SK-N-SH treated with all-trans-retinoic acid at 6 μM for 48 hours (cell line): ENCODE data around the gene USP6NL.

Experiments used
- ATAC-seq: fragments of 200-7000 bp; cut with Tn5 transposase; 3 replicates; pipeline ENCODE4 v1.9.1; 2020; ENCODE audit warnings: mild to moderate bottlenecking, moderate library complexity
- ARNTL ChIP-seq: fragments of 450-650 bp; formaldehyde crosslinking; IDR thresholded peaks from 2 replicates; pipeline ENCODE4 v1.5.0; 2020; ENCODE audit warnings: low read depth, mild to moderate bottlenecking, moderate library complexity, borderline replicate concordance
- BACH2 ChIP-seq: fragments of 250-450 bp; sonication (Bioruptor Pico); IDR thresholded peaks from 2 replicates; pipeline ENCODE4 v1.9.0; 2021; ENCODE audit warnings: mild to moderate bottlenecking, borderline replicate concordance
- CREB5 ChIP-seq: fragments of 250-450 bp; sonication (Bioruptor Pico); IDR thresholded peaks from 2 replicates; pipeline ENCODE4 v1.5.1; 2020; ENCODE audit warnings: low read depth, mild to moderate bottlenecking, moderate library complexity
- CSDC2 ChIP-seq: fragments of 250-450 bp; sonication (Bioruptor Pico); IDR thresholded peaks from 2 replicates; pipeline ENCODE4 v1.5.0; 2020; ENCODE audit warnings: mild to moderate bottlenecking, moderate library complexity
- CSRNP3 ChIP-seq: fragments of 250-450 bp; sonication (Bioruptor Pico); IDR thresholded peaks from 2 replicates; pipeline ENCODE4 v1.5.1; 2021; ENCODE audit warnings: mild to moderate bottlenecking, moderate library complexity
- ESRRG ChIP-seq: fragments of 250-450 bp; sonication (Bioruptor Pico); IDR thresholded peaks from 2 replicates; pipeline ENCODE4 v1.6.1; 2021; ENCODE audit warnings: mild to moderate bottlenecking
- GLIS3 ChIP-seq: fragments of 250-450 bp; sonication (Bioruptor Pico); IDR thresholded peaks from 2 replicates; pipeline ENCODE4 v1.5.0; 2020; ENCODE audit warnings: mild to moderate bottlenecking, moderate library complexity
- ISL1 ChIP-seq: fragments of 250-450 bp; sonication (Bioruptor Pico); IDR thresholded peaks from 2 replicates; pipeline ENCODE4 v2.1.2; 2022; ENCODE audit warnings: mild to moderate bottlenecking, moderate library complexity
- OSR1 ChIP-seq: fragments of 250-450 bp; sonication (Bioruptor Pico); IDR thresholded peaks from 2 replicates; pipeline ENCODE4 v1.8.0; 2022; ENCODE audit warnings: moderate library complexity, mild to moderate bottlenecking, inconsistent platforms
- PATZ1 ChIP-seq: fragments of 250-450 bp; sonication (Bioruptor Pico); IDR thresholded peaks from 2 replicates; pipeline ENCODE4 v1.8.0; 2020; ENCODE audit warnings: mild to moderate bottlenecking, moderate library complexity, borderline replicate concordance
- POU6F1 ChIP-seq: fragments of 250-450 bp; sonication (Bioruptor Pico); IDR thresholded peaks from 2 replicates; pipeline ENCODE4 v1.8.0; 2021; ENCODE audit warnings: low read depth, mild to moderate bottlenecking, moderate library complexity, borderline replicate concordance
- PPARA ChIP-seq: fragments of 250-450 bp; sonication (Bioruptor Pico); IDR thresholded peaks from 2 replicates; pipeline ENCODE4 v1.5.0; 2020; ENCODE audit warnings: mild to moderate bottlenecking, borderline replicate concordance
- RARB ChIP-seq: fragments of 250-450 bp; sonication (Bioruptor Pico); IDR thresholded peaks from 2 replicates; pipeline ENCODE4 v1.8.0; 2021; ENCODE audit warnings: mild to moderate bottlenecking, moderate library complexity
- SNAI2 ChIP-seq: fragments of 250-450 bp; sonication (Bioruptor Pico); IDR thresholded peaks from 2 replicates; pipeline ENCODE4 v1.5.0; 2020; ENCODE audit warnings: mild to moderate bottlenecking, moderate library complexity
- TOX ChIP-seq: fragments of 250-450 bp; sonication (Bioruptor Pico); IDR thresholded peaks from 2 replicates; pipeline ENCODE4 v1.8.0; 2021; ENCODE audit warnings: mild to moderate bottlenecking, moderate library complexity, borderline replicate concordance
- TSHZ2 ChIP-seq: fragments of 250-450 bp; sonication (Bioruptor Pico); IDR thresholded peaks from 2 replicates; pipeline ENCODE4 v1.5.0; 2020; ENCODE audit warnings: mild to moderate bottlenecking, moderate library complexity
- ZC3H10 ChIP-seq: fragments of 250-450 bp; sonication (Bioruptor Pico); IDR thresholded peaks from 2 replicates; pipeline ENCODE4 v1.5.1; 2021; ENCODE audit warnings: mild to moderate bottlenecking, moderate library complexity
- ZFP3 ChIP-seq: fragments of 250-450 bp; sonication (Bioruptor Pico); IDR thresholded peaks from 2 replicates; pipeline ENCODE4 v1.5.0; 2020; ENCODE audit warnings: mild to moderate bottlenecking, moderate library complexity
- ZFP30 ChIP-seq: fragments of 450-650 bp; formaldehyde crosslinking; IDR thresholded peaks from 2 replicates; pipeline ENCODE4 v1.5.0; 2022; ENCODE audit warnings: mild to moderate bottlenecking, moderate library complexity
- ZNF565 ChIP-seq: fragments of 450-650 bp; formaldehyde crosslinking; conservative IDR thresholded peaks from 2 replicates; pipeline ENCODE4 v1.5.0; 2020; ENCODE audit warnings: low read depth, mild to moderate bottlenecking, moderate library complexity
- ZNF8 ChIP-seq: fragments of 450-650 bp; formaldehyde crosslinking; IDR thresholded peaks from 2 replicates; pipeline ENCODE4 v1.5.0; 2020; ENCODE audit warnings: mild to moderate bottlenecking, moderate library complexity

The USP6NL gene

DNA sequence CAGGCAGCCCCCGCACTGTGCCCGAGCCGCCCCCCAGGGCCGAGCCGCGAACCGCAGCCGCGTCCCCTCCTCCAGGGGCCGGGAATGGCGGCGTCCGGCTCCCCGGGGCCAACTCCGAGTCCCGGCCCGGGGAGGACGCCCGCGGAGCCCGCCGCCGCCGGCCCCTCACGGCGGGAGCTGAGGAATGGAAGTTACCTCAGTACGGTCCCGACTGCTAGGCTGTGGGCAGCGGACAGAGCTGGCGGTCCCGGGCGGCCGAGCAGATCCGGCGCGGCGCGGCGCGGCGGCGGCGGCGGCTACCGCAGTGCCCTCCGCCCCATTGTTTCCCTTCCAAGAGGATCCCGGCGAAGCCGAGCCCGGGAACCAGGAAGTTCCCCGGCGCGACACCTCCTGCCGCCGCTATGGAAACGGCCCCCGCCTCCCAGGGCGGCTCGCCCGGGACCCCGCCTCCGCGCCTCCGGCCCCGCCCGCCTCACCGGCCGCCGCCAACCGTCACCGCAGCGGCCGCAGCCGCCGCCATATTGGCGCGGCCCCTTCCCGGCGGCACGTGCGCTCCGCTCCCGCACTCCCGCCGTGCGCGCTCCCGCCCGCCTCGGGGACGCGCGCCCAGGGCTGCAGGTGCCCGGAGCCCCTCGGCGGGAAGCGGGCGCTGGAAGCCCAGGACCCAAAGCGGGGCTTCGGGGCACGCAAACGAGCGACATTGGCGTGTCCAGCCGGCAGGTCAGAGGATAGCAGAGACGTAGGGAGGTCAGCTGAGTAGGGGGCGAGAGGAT lies at the start of gene USP6NL:
Gene USP6NL (minus strand): TSS at position 403 of the 773 bp plus-strand sequence. CDS start 14,016 bp downstream, outside the sequence.
- peak; percentile 91 for ATAC-seq
- TF ChIP-seq PATZ1 (CRISPR knock-in tag) (no peak), GLIS3 (CRISPR knock-in tag) (no peak), ZC3H10 (CRISPR knock-in tag) (no peak), ISL1 (no peak), CREB5 (CRISPR knock-in tag) (no peak), PPARA (CRISPR knock-in tag) (no peak), ZNF565 (no peak), TSHZ2 (peak; percentile 67; the same call in 1 of the 2 replicates), CSRNP3 (no peak), ARNTL (CRISPR knock-in tag) (peak; percentile 50; the same call in 1 of the 2 replicates), ZFP30 (no peak; the same call in 1 of the 2 replicates), SNAI2 (peak; percentile 62; the same call in 1 of the 2 replicates)

DNA sequence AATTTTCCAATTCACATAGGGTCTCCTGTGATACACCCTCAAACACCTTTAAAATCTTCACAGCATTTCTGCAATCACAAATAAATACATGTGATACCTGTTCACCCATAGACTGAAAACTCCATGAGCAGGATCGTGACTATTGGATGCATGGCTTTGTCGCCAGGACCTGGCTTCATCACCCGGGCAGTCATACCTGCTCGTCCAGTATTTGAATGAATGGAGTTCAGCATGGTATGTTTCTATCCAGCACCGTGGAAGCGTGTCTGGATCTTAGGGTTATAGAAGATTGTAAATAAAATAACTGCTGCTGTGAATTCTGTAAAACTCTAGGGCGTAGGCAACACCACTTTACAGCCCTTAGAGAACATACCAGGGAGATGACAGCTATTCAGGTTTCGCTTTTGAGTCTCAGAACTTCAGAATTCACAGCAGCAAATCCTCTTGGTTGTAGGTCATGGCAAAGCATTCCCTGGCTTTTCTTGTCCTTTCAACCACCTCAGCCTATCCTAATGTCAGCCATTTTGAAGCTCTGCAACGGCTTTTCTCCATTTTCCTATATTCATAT lies 47.4 kb upstream of the USP6NL start:
- no peak for TF ChIP-seq ZFP30
- TF ChIP-seq TOX (CRISPR knock-in tag), result no peak
- TF ChIP-seq PPARA (CRISPR knock-in tag), result no peak
- TF ChIP-seq ZNF565, result no peak
- TF ChIP-seq ZFP3 (CRISPR knock-in tag), result no peak
- TF ChIP-seq RARB (CRISPR knock-in tag), result no peak
- TF ChIP-seq CSDC2, result no peak
- TF ChIP-seq ARNTL (CRISPR knock-in tag), result no peak
- TF ChIP-seq OSR1, result no peak
- no peak for TF ChIP-seq GLIS3 (CRISPR knock-in tag)
- TF ChIP-seq CREB5 (CRISPR knock-in tag), result no peak
- TF ChIP-seq BACH2 (CRISPR knock-in tag), result no peak
- TF ChIP-seq POU6F1, result no peak
- no peak for TF ChIP-seq ZNF8 (CRISPR knock-in tag)
- TF ChIP-seq ESRRG (CRISPR knock-in tag), result no peak
- TF ChIP-seq, all 23 proteins: peak for 0
- ATAC-seq, result no peak
